Smooth muscle cell (in vitro differentiated cells): Measurements from ENCODE around the gene COL6A3. TPM values are rescaled to one million over a fixed set of nuclear protein-coding genes. Genes with fewer than 3 reads are reported as not detected.

Experiments
- DNase-seq: peaks from one replicate; lab custom pipeline; 2025; ENCODE audit not compliant: unreplicated experiment; lab: John Stamatoyannopoulos, UW
- H2AFZ ChIP-seq: fragments of 200-600 bp; sonication (generic); 2 replicates; pipeline ENCODE4 v1.6.0; 2016; ENCODE audit warnings: antibody characterized with exemption, low read depth, mild to moderate bottlenecking
- H3F3A ChIP-seq: fragments of 200-600 bp; sonication (generic); 2 replicates; pipeline ENCODE4 v1.6.0; 2017; ENCODE audit warnings: antibody characterized with exemption, low read depth
- H3K27ac ChIP-seq: fragments of 200-600 bp; sonication (generic); 2 replicates; pipeline ENCODE4 v1.5.1; 2016; ENCODE audit warnings: low read depth, mild to moderate bottlenecking
- H3K27me3 ChIP-seq: fragments of 200-600 bp; sonication (generic); 2 replicates; pipeline ENCODE4 v1.6.1; 2016; ENCODE audit warnings: low read depth, mild to moderate bottlenecking
- H3K36me3 ChIP-seq: fragments of 200-600 bp; sonication (generic); 2 replicates; pipeline ENCODE4 v1.5.1; 2016; ENCODE audit warnings: low read depth
- H3K4me1 ChIP-seq: fragments of 200-600 bp; sonication (generic); 2 replicates; pipeline ENCODE4 v1.5.1; 2016; ENCODE audit warnings: low read depth
- H3K4me2 ChIP-seq: fragments of 200-600 bp; sonication (generic); 2 replicates; pipeline ENCODE4 v1.6.0; 2016; ENCODE audit warnings: mild to moderate bottlenecking
- H3K4me3 ChIP-seq: fragments of 200-600 bp; sonication (generic); 2 replicates; pipeline ENCODE4 v1.5.1; 2016; ENCODE audit warnings: mild to moderate bottlenecking
- H3K79me2 ChIP-seq: fragments of 200-600 bp; sonication (generic); 2 replicates; pipeline ENCODE4 v1.6.0; 2016; ENCODE audit warnings: low read depth, mild to moderate bottlenecking
- H3K9ac ChIP-seq: fragments of 200-600 bp; sonication (generic); 2 replicates; pipeline ENCODE4 v1.6.0; 2016; ENCODE audit warnings: low read depth
- H3K9me3 ChIP-seq: fragments of 200-600 bp; sonication (generic); replicated peaks from 2 replicates; pipeline ENCODE4 v1.5.1; 2016; ENCODE audit warnings: low read depth
- H4K20me1 ChIP-seq: fragments of 200-600 bp; sonication (generic); 2 replicates; pipeline ENCODE4 v1.6.0; 2016; ENCODE audit warnings: low read depth
- WGBS: methylation state at CpG from one replicate; pipeline ENCODE4 v1.1.7; 2016; ENCODE audit warnings: low lambda C conversion rate; 5-methylcytosine and 5-hydroxymethylcytosine counted together
- polyA plus RNA-seq: library from polyadenylated mRNA; unstranded; fragments of >200 nt; fragmentation: Nextera tagmentation; extraction: Ambion mirVana; gene quantifications from 2 replicates; pipeline ENCODE4 v1.2.1, GENCODE V29; 2016
- total RNA-seq: library from RNA; depleted of rRNA; stranded (reverse); fragments of >200 nt; gene quantifications from 2 replicates; pipeline ENCODE4 v1.2.3, GENCODE V29; 2014
- TF ChIP-seq, protein P1 (sequence below): fragments of 200-600 bp; sonication (generic); IDR thresholded peaks from 2 replicates; pipeline ENCODE4 v1.5.1; 2017; ENCODE audit warnings: borderline replicate concordance, mild to moderate bottlenecking, antibody characterized with exemption; ENCODE audit not compliant: insufficient read depth, poor library complexity, severe bottlenecking

The COL6A3 gene, protein sequence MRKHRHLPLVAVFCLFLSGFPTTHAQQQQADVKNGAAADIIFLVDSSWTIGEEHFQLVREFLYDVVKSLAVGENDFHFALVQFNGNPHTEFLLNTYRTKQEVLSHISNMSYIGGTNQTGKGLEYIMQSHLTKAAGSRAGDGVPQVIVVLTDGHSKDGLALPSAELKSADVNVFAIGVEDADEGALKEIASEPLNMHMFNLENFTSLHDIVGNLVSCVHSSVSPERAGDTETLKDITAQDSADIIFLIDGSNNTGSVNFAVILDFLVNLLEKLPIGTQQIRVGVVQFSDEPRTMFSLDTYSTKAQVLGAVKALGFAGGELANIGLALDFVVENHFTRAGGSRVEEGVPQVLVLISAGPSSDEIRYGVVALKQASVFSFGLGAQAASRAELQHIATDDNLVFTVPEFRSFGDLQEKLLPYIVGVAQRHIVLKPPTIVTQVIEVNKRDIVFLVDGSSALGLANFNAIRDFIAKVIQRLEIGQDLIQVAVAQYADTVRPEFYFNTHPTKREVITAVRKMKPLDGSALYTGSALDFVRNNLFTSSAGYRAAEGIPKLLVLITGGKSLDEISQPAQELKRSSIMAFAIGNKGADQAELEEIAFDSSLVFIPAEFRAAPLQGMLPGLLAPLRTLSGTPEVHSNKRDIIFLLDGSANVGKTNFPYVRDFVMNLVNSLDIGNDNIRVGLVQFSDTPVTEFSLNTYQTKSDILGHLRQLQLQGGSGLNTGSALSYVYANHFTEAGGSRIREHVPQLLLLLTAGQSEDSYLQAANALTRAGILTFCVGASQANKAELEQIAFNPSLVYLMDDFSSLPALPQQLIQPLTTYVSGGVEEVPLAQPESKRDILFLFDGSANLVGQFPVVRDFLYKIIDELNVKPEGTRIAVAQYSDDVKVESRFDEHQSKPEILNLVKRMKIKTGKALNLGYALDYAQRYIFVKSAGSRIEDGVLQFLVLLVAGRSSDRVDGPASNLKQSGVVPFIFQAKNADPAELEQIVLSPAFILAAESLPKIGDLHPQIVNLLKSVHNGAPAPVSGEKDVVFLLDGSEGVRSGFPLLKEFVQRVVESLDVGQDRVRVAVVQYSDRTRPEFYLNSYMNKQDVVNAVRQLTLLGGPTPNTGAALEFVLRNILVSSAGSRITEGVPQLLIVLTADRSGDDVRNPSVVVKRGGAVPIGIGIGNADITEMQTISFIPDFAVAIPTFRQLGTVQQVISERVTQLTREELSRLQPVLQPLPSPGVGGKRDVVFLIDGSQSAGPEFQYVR (N-terminal part only)
- total RNA-seq (1,708 and 1,938 TPM in 2 replicates), polyA plus RNA-seq (643 and 888 TPM in 2 replicates)

DNA sequence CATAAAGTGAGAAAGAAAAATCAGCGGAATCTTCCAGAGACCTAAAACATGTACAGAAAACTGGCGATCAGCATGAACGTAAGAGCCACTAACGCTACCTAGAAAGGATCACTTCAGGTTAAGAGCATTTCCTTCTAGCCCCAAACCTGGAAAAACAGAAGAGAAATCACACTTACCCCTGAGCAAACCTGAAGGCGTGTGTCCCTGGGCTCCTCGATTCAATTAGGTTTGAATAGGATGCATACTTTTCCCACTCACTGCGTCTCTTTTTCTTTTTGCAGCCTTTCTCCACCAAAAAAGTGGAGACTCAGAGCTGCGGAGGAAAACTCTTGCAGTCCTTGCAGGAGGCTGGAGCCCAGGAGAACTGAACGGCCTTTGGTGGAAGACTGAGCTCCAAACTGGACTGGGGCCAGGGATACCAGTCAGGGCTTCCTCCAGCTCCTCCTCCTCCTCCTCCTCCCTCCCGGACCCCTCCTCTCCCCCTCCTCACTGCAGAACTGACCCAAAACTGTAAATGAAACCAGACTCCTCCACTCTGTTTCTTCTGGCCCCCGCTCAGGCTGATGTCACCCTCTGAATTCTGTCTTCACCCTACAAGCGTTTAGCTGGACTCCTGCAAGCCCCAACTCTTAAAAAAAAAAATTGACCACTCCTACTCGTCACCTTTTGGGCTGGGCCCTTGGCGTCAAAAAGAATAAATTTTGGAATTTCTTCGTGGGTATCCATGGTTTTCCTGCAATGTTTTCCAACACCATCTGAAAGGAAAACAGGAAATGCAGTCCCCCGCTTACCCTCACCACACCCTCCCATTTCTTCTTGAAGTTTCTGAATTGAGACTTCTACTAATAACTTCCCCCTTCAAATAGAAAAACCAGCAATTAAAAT lies at the start of gene COL6A3:
Gene COL6A3, minus strand, starts transcription at position 388 of the 885 bp plus-strand sequence. CDS start 17,347 bp downstream, outside the sequence.
- Histone ChIP-seq H3K27ac (peak within 1 kb of the TSS; percentile 86), H3K9me3 (no peaks in the 10 kb centered on the region), H3K4me2 (peak within 1 kb of the TSS; percentile 98), H3F3A (peaks cover 60% of the 10 kb centered on the region), H3K27me3 (no peaks in the 10 kb centered on the region), H3K4me1 (peaks cover 4% of the 10 kb centered on the region), H2AFZ (no peak within 1 kb of the TSS), H3K4me3 (peak within 1 kb of the TSS; percentile 79), H3K79me2 (peaks cover 93% of the 10 kb centered on the region), H3K36me3 (no peaks in the 10 kb centered on the region), H3K9ac (peak within 1 kb of the TSS; percentile 81), H4K20me1 (peaks cover 60% of the 10 kb centered on the region)
- WGBS = 27% methylated on average over 15 of the region's 16 CpGs
- DNase-seq = no peak
- TF ChIP-seq, protein P1, sequence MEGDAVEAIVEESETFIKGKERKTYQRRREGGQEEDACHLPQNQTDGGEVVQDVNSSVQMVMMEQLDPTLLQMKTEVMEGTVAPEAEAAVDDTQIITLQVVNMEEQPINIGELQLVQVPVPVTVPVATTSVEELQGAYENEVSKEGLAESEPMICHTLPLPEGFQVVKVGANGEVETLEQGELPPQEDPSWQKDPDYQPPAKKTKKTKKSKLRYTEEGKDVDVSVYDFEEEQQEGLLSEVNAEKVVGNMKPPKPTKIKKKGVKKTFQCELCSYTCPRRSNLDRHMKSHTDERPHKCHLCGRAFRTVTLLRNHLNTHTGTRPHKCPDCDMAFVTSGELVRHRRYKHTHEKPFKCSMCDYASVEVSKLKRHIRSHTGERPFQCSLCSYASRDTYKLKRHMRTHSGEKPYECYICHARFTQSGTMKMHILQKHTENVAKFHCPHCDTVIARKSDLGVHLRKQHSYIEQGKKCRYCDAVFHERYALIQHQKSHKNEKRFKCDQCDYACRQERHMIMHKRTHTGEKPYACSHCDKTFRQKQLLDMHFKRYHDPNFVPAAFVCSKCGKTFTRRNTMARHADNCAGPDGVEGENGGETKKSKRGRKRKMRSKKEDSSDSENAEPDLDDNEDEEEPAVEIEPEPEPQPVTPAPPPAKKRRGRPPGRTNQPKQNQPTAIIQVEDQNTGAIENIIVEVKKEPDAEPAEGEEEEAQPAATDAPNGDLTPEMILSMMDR = no peak

DNA sequence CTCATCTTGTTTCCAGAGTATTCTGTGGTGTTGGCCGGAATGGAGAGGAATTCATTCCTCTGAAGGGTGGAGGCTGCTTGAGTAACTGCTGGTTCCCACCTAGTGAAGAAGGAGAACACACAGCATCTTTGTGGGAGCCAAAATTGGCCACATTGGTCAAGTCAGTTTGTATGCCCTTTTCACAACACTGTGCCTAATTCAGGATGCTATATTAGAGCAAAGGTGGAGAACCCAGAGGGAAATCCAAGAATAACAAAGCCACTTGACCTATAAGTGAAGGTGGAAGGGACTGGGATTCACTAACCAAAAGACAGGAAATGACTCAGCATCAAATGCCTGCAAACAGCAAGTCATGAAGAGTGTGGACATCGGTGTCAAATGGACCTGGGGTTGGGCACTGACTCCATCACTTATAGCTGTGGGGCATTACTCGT lies 45.8 kb upstream of the COL6A3 start:
- no peaks in the 10 kb centered on the region for H3K79me2 ChIP-seq
- no peak for DNase-seq
- 54% methylated on average over 3 of the region's 3 CpGs for WGBS
- no peaks in the 10 kb centered on the region for H3K36me3 ChIP-seq
- no peak overlapping the region for H2AFZ ChIP-seq
- no peaks in the 10 kb centered on the region for H3K4me1 ChIP-seq
- no peak overlapping the region for H3K4me3 ChIP-seq
- H3K4me2 ChIP-seq = no peak overlapping the region
- no peaks in the 10 kb centered on the region for H3K9me3 ChIP-seq
- H3F3A ChIP-seq = no peaks in the 10 kb centered on the region
- no peaks in the 10 kb centered on the region for H4K20me1 ChIP-seq
- TF ChIP-seq, protein P1 = no peak
- H3K27ac ChIP-seq = no peak overlapping the region
- H3K27me3 ChIP-seq = no peaks in the 10 kb centered on the region
- H3K9ac ChIP-seq = no peak overlapping the region

DNA sequence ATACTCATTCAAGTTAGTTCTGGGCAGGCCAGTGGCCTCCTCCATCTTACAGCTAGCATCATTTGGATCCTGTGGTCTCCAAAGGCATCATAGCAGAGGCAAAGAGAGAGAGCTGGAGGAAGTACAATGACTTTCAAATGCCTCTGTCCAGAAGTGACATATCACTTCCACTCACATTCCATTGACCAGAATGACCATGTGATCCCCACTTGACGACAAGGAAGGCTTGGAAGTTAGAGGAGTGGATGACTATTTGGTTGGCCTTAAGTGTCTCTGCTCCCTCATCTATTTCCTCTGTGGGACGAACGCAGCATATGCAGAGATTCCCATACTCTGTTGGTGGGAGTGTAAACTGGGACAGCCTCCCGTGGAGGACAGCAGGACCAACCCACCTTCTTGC lies 45.3 kb upstream of the COL6A3 start:
- no peaks in the 10 kb centered on the region for H3K9me3 ChIP-seq
- 92% methylated on average over 4 of the region's 4 CpGs for WGBS
- H3K9ac ChIP-seq = no peak overlapping the region
- no peak overlapping the region for H3K27ac ChIP-seq
- DNase-seq = no peak
- H4K20me1 ChIP-seq = no peaks in the 10 kb centered on the region
- H2AFZ ChIP-seq = no peak overlapping the region
- H3K4me2 ChIP-seq = no peak overlapping the region
- no peaks in the 10 kb centered on the region for H3K36me3 ChIP-seq
- H3F3A ChIP-seq = no peaks in the 10 kb centered on the region
- H3K4me1 ChIP-seq = no peaks in the 10 kb centered on the region
- H3K27me3 ChIP-seq = no peaks in the 10 kb centered on the region
- no peak overlapping the region for H3K4me3 ChIP-seq
- no peaks in the 10 kb centered on the region for H3K79me2 ChIP-seq
- TF ChIP-seq, protein P1 = no peak
